CD4-positive, CD25-positive, alpha-beta regulatory T cell (primary cell): ENCODE results near the gene HELB. TPM values are rescaled to one million over a fixed set of nuclear protein-coding genes. Genes with fewer than 3 reads are reported as not detected.

Source experiments
- ATAC-seq, 2 donors: fragments of 150-1000 bp; cut with Tn5 transposase; one replicate each; pipeline ENCODE4 v1.10.0; 2021; ENCODE audit warnings: low read depth in 2 of 2, moderate number of reproducible peaks in 2 of 2, moderate library complexity in 1 of 2
- DNase-seq, 3 donors: peaks; one replicate each; pipeline versions ENCODE4 v3.0.0 to v3.0.0-alpha.2; 2012 to 2022; ENCODE audit warnings: mixed read lengths in 1 of 3
- H3K27ac ChIP-seq: one replicate; pipeline ENCODE4 v1.7.0; 2013; ENCODE audit warnings: mild to moderate bottlenecking, low read length; ENCODE audit not compliant: insufficient read depth, poor library complexity, severe bottlenecking
- H3K27me3 ChIP-seq: one replicate; pipeline ENCODE4 v1.7.0; 2013; ENCODE audit warnings: low read length; ENCODE audit not compliant: control insufficient read depth, insufficient read depth
- H3K36me3 ChIP-seq: one replicate; pipeline ENCODE4 v1.7.0; 2013; ENCODE audit warnings: mild to moderate bottlenecking, low read length, moderate library complexity; ENCODE audit not compliant: control insufficient read depth, insufficient read depth
- H3K4me1 ChIP-seq: 2 replicates; pipeline ENCODE4 v1.7.0; 2013; ENCODE audit warnings: mild to moderate bottlenecking, low read length; ENCODE audit not compliant: insufficient read depth, control insufficient read depth, poor library complexity, severe bottlenecking
- H3K4me3 ChIP-seq: one replicate; pipeline ENCODE4 v1.7.0; 2013; ENCODE audit warnings: low read depth, mild to moderate bottlenecking, low read length, moderate library complexity
- H3K9me3 ChIP-seq, 2 experiments: 1 replicate in 1 of 2; 2 replicates in 1 of 2; pipeline ENCODE4 v1.7.0; 2013; ENCODE audit warnings: low read length in 2 of 2, mild to moderate bottlenecking in 1 of 2, moderate library complexity in 1 of 2; ENCODE audit not compliant: control insufficient read depth in 2 of 2
- H3K27ac Mint-ChIP-seq, 3 donors: one replicate each; pipeline ENCODE4 v1.8.0; 2020 to 2022; ENCODE audit warnings: mild to moderate bottlenecking in 3 of 3, mixed read lengths in 3 of 3, moderate library complexity in 2 of 3
- H3K27me3 Mint-ChIP-seq: one replicate; pipeline ENCODE4 v1.8.0; 2022; ENCODE audit warnings: mild to moderate bottlenecking, mixed read lengths
- H3K36me3 Mint-ChIP-seq: one replicate; pipeline ENCODE4 v1.8.0; 2020; ENCODE audit warnings: mixed read lengths
- H3K4me1 Mint-ChIP-seq, 4 donors: one replicate each; pipeline ENCODE4 v1.8.0; 2020 to 2022; ENCODE audit warnings: mixed read lengths in 4 of 4, mild to moderate bottlenecking in 1 of 4
- H3K4me3 Mint-ChIP-seq, 4 donors: one replicate each; pipeline ENCODE4 v1.8.0; 2020 to 2022; ENCODE audit warnings: mild to moderate bottlenecking in 4 of 4, mixed read lengths in 4 of 4, moderate library complexity in 3 of 4
- H3K9me3 Mint-ChIP-seq, 7 donors: one replicate each; pipeline ENCODE4 v1.8.0; 2020 to 2022; ENCODE audit warnings: mixed read lengths in 7 of 7, mild to moderate bottlenecking in 3 of 7, moderate library complexity in 2 of 7
- polyA plus RNA-seq, 4 donors: library from polyadenylated mRNA; unstranded; fragments of 300-500 nt; fragmentation: Illumina TruSeq; gene quantifications; one replicate each; pipeline ENCODE4 v1.2.3, GENCODE V29; 2021
- total RNA-seq: library from RNA; stranded (reverse); gene quantifications from one replicate; pipeline ENCODE4 v1.2.3, GENCODE V29; 2022

The HELB gene
- total and polyA plus RNA-seq, 5 donors from 2014 or later, result 21.8 to 85.5 (median 25.2) TPM

DNA sequence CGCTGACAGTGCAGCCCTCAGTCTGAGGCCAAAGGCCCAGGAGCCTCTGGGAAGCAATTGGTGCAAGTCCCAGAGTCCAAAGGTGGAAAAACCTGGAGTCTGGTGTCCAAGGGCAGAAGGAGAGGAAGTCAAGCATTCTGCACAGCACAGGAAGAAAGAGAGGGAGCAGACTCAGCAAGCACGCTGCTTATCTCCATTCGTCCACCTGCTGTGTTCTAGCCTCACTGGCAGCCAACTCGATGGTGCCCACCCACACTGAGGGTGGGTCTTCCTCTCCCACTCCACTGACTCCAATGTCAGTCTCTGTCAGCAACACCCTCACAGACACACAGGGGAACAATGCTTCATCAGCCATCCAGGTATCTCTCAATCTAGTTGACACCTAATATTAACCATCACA, 38.8 kb downstream of the HELB start:
- Histone ChIP-seq H3K27ac (no peak overlapping the region), H3K4me3 (no peak overlapping the region), H3K4me1 (peaks cover 16% of the 10 kb centered on the region), H3K27me3 (no peaks in the 10 kb centered on the region), H3K9me3 (peaks cover 11 to 22% of the 10 kb centered on the region in 2 experiments), H3K36me3 (peaks cover 81% of the 10 kb centered on the region)
- Mint-ChIP-seq H3K36me3 (peaks cover 59% of the 10 kb centered on the region), H3K4me3 (no peak overlapping the region), H3K27ac (no peak overlapping the region), H3K4me1 (peaks cover 15 to 44% (median 26%) of the 10 kb centered on the region in 4 donors), H3K9me3 (peaks cover 0 to 25% (median 5%) of the 10 kb centered on the region in 7 donors), H3K27me3 (no peaks in the 10 kb centered on the region)
- DNase-seq, result no peak
- ATAC-seq, result no peak

DNA sequence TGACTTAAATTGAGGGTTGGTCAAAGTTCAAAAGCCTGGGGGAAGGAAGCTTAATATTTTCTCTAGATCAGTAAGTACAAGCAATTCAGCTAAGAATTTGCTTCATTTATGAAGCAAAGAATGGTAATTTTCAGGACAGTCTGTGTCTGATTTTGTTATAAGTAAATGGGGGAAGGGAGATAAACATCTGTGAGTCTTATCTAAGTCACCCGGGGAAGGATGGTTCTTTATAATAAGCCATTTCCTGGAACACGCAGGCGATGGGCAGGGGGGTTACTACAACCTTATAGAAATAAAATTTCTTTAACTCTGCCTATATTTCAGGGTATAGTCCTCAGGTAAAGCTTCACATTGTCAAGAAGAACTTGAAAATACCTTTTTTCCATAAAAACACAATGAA, 42.9 kb downstream of the HELB start:
- H3K4me3 Mint-ChIP-seq, result peak overlapping the region in 1 of 4 donors; percentile 38
- H3K27me3 ChIP-seq, result no peaks in the 10 kb centered on the region

DNA sequence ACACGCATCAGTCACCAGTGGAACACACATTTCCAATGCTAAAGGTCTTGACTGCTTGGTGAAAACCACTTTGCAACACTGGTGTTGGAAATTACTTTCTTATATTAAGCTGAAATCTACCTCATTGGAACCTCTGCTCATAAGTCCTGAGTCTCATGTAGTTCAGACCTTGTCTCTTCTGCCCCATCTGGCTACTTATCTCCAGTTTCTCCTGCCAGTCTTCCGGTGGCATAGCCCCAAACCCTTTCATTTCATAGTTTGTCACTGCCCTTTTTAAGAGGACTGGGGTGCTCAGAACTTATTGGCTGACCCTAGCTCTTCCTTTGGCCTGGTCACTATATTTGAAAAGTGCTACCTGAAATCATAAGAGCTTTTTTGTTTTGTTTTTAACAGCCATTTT, 43.7 kb downstream of the HELB start:
- H3K36me3 Mint-ChIP-seq, result peaks cover 73% of the 10 kb centered on the region
- Histone ChIP-seq H3K36me3 (peaks cover 59% of the 10 kb centered on the region), H3K27me3 (no peaks in the 10 kb centered on the region), H3K27ac (no peak overlapping the region), H3K9me3 (peaks cover 9 to 13% of the 10 kb centered on the region in 2 experiments), H3K4me1 (peaks cover 16% of the 10 kb centered on the region), H3K4me3 (no peak overlapping the region)
- H3K27ac Mint-ChIP-seq, result peak overlapping the region in 1 of 3 donors; percentile 53
- H3K4me3 Mint-ChIP-seq, result no peak overlapping the region
- no peak for ATAC-seq
- DNase-seq, result no peak
- H3K9me3 Mint-ChIP-seq, result peaks cover 0 to 12% (median 0%) of the 10 kb centered on the region in 7 donors
- H3K4me1 Mint-ChIP-seq, result peaks cover 16 to 41% (median 25%) of the 10 kb centered on the region in 4 donors
- H3K27me3 Mint-ChIP-seq, result no peaks in the 10 kb centered on the region

More for the DNA sequence above, 42.9 kb downstream of the HELB start:
- H3K36me3 ChIP-seq, result peaks cover 63% of the 10 kb centered on the region
- H3K27ac Mint-ChIP-seq, result peak overlapping the region; percentile 36 to 78 (median 74)
- peaks cover 16% of the 10 kb centered on the region for H3K4me1 ChIP-seq
- H3K4me1 Mint-ChIP-seq, result peaks cover 15 to 43% (median 25%) of the 10 kb centered on the region in 4 donors
- peaks cover 74% of the 10 kb centered on the region for H3K36me3 Mint-ChIP-seq
- H3K4me3 ChIP-seq, result no peak overlapping the region
- no peak for ATAC-seq
- H3K9me3 ChIP-seq, result peaks cover 9 to 20% of the 10 kb centered on the region in 2 experiments
- H3K9me3 Mint-ChIP-seq, result peaks cover 0 to 19% (median 2%) of the 10 kb centered on the region in 7 donors
- no peaks in the 10 kb centered on the region for H3K27me3 Mint-ChIP-seq
- DNase-seq, result peak in 1 of 3 donors; percentile 23
- H3K27ac ChIP-seq, result peak overlapping the region; percentile 29

- H3K27ac Mint-ChIP-seq, result peak overlapping the region in 1 of 3 donors; percentile 83
- H3K36me3 ChIP-seq, result peaks cover 42% of the 10 kb centered on the region
- no peak for DNase-seq
- no peaks in the 10 kb centered on the region for H3K27me3 Mint-ChIP-seq
- no peaks in the 10 kb centered on the region for H3K9me3 ChIP-seq
- no peak for ATAC-seq
- no peaks in the 10 kb centered on the region for H3K9me3 Mint-ChIP-seq
- H3K4me1 Mint-ChIP-seq, result peaks cover under 1 to 11% (median 5%) of the 10 kb centered on the region in 4 donors
- no peaks in the 10 kb centered on the region for H3K4me1 ChIP-seq
- no peak overlapping the region for H3K27ac ChIP-seq
- peaks cover 60% of the 10 kb centered on the region for H3K36me3 Mint-ChIP-seq
- H3K27me3 ChIP-seq, result no peaks in the 10 kb centered on the region
- H3K4me3 Mint-ChIP-seq, result no peak overlapping the region
- H3K4me3 ChIP-seq, result no peak overlapping the region
Observed at GRCh38 chr12:66351301-66351700, 49.0 kb downstream of the HELB start.

DNA sequence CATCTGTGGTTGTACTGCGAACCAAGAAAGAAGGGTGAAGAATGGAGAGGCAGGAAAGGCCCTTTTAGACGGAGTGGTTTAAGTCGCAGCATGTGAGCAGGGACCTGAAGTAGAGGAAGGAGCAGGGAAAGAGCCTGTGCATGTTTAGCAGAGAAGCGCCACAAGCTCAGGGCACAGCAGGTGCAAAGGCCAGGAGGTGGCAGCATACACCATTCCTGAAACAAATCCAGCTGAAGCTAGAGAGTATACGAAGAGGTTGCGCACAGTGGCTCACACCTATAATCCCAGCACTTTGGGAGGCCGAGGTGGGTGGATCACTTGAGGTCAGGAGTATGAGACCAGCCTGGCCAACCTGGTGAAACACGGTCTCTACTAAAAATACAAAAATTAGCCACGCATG, 49.9 kb downstream of the HELB start:
- no peak overlapping the region for H3K27ac ChIP-seq
- Mint-ChIP-seq H3K27me3 (no peaks in the 10 kb centered on the region), H3K9me3 (peaks cover 0 to 1% (median 0%) of the 10 kb centered on the region in 7 donors), H3K4me1 (peaks cover 0 to 11% (median 5%) of the 10 kb centered on the region in 4 donors), H3K36me3 (peaks cover 54% of the 10 kb centered on the region), H3K4me3 (no peak overlapping the region), H3K27ac (peak overlapping the region in 1 of 3 donors; percentile 16)
- H3K4me3 ChIP-seq, result no peak overlapping the region
- peak in 1 of 3 donors; percentile 13 for DNase-seq
- no peaks in the 10 kb centered on the region for H3K4me1 ChIP-seq
- H3K36me3 ChIP-seq, result peaks cover 35% of the 10 kb centered on the region
- H3K9me3 ChIP-seq, result no peaks in the 10 kb centered on the region
- no peak for ATAC-seq
- H3K27me3 ChIP-seq, result no peaks in the 10 kb centered on the region

GRCh38 chr12:66352899-66353298, 50.6 kb downstream of the HELB start:
- peak overlapping the region in 1 of 3 donors; percentile 95 for H3K27ac Mint-ChIP-seq
- Histone ChIP-seq H3K4me1 (no peaks in the 10 kb centered on the region), H3K9me3 (no peaks in the 10 kb centered on the region), H3K36me3 (peaks cover 30% of the 10 kb centered on the region), H3K27ac (no peak overlapping the region), H3K27me3 (no peaks in the 10 kb centered on the region), H3K4me3 (no peak overlapping the region)
- peaks cover 55% of the 10 kb centered on the region for H3K36me3 Mint-ChIP-seq
- DNase-seq (no peak), ATAC-seq (no peak)
- H3K27me3 Mint-ChIP-seq, result no peaks in the 10 kb centered on the region
- peaks cover 0 to 1% (median 0%) of the 10 kb centered on the region in 7 donors for H3K9me3 Mint-ChIP-seq
- peaks cover 0 to 11% (median 6%) of the 10 kb centered on the region in 4 donors for H3K4me1 Mint-ChIP-seq
- H3K4me3 Mint-ChIP-seq, result no peak overlapping the region

- no peak for DNase-seq
- H3K36me3 Mint-ChIP-seq, result peaks cover 44% of the 10 kb centered on the region
- Histone ChIP-seq H3K4me1 (no peaks in the 10 kb centered on the region), H3K9me3 (no peaks in the 10 kb centered on the region), H3K27me3 (no peaks in the 10 kb centered on the region), H3K27ac (no peak overlapping the region), H3K36me3 (peaks cover 20% of the 10 kb centered on the region), H3K4me3 (no peak overlapping the region)
- no peak for ATAC-seq
- no peaks in the 10 kb centered on the region for H3K27me3 Mint-ChIP-seq
- H3K9me3 Mint-ChIP-seq, result peaks cover 0 to 1% (median 0%) of the 10 kb centered on the region in 7 donors
- H3K27ac Mint-ChIP-seq, result no peak overlapping the region
- peaks cover 0 to 11% (median 6%) of the 10 kb centered on the region in 4 donors for H3K4me1 Mint-ChIP-seq
- H3K4me3 Mint-ChIP-seq, result no peak overlapping the region
Observed at GRCh38 chr12:66354291-66354690, 52.0 kb downstream of the HELB start.

DNA sequence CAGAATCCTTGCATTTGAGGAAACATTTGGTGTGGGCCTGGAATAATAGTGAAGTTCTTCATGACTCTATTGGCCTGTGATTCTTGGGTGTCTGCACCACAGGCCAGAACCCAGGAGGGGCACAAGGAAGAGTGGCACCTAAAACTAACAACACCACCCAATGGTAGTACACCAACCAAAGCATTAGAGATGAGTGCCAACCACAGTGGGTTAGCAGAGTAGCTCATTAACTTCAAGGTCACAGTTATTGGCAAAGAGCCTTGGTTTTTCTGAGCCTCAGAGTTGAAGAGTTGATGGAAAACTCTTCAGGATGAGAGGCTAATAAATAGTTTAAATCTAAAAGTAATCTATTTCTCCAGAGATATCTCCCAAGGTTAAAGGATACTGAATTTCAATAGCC, 57.0 kb downstream of the HELB start:
- Mint-ChIP-seq H3K27me3 (no peaks in the 10 kb centered on the region), H3K4me1 (peaks cover 0 to 2% (median 0%) of the 10 kb centered on the region in 4 donors), H3K36me3 (peaks cover 22% of the 10 kb centered on the region), H3K4me3 (no peak overlapping the region), H3K9me3 (peaks cover 0 to 1% (median 0%) of the 10 kb centered on the region in 7 donors), H3K27ac (peak overlapping the region in 1 of 3 donors; percentile 23)
- no peak overlapping the region for H3K27ac ChIP-seq
- DNase-seq (no peak), ATAC-seq (no peak)
- no peaks in the 10 kb centered on the region for H3K4me1 ChIP-seq
- H3K36me3 ChIP-seq, result peaks cover 4% of the 10 kb centered on the region
- H3K27me3 ChIP-seq, result no peaks in the 10 kb centered on the region
- no peaks in the 10 kb centered on the region for H3K9me3 ChIP-seq
- no peak overlapping the region for H3K4me3 ChIP-seq
